ENCODE data around the gene ZGPAT. TPM values are rescaled to one million over a fixed set of nuclear protein-coding genes. Genes with fewer than 3 reads are reported as not detected.

ZGPAT gene
- total and polyA plus RNA-seq, 2 of the 8 experiments (the other 6 are each of a cell fraction or from before 2014, with no cell fraction given), result 14.5 to 21.4 TPM

- TF ChIP-seq CHD7 (IDR thresholded peaks at IDR 0.05; ENCODE audit: insufficient replicate concordance, low read length) (no peak), BRCA1 (IDR thresholded peaks at IDR 0.05; ENCODE audit: low read depth, low read length) (no peak), CTBP2 (IDR thresholded peaks at IDR 0.05; ENCODE audit: borderline replicate concordance, insufficient read depth, insufficient read length, low read length) (no peak), GABPA (IDR thresholded peaks at IDR 0.05; ENCODE audit: borderline replicate concordance, insufficient read depth, low read length) (no peak), POLR2A (IDR thresholded peaks at IDR 0.05; ENCODE audit: control extremely low read depth in 1 of 2, low read depth in 2 of 2, low read length in 2 of 2) (no peak), POLR2AphosphoS5 (IDR thresholded peaks at IDR 0.05; ENCODE audit: low read depth, low read length) (no peak), MAFK (IDR thresholded peaks at IDR 0.05; ENCODE audit: low read depth, low read length) (no peak), EGR1 (IDR thresholded peaks at IDR 0.05; ENCODE audit: borderline replicate concordance, low read depth, low read length) (no peak)
Measured at GRCh38 chr20:63758152-63758551, 50.3 kb downstream of the ZGPAT start (continued).

Measured in H1 (cell line).